GM21447 (cell line): ENCODE results near the gene PHACTR1.

Source experiments
- ATAC-seq: cut with Tn5 transposase; IDR thresholded peaks from one replicate; pipeline ENCODE4 v1.9.1; 2021; ENCODE audit not compliant: unreplicated experiment

Gene PHACTR1

DNA sequence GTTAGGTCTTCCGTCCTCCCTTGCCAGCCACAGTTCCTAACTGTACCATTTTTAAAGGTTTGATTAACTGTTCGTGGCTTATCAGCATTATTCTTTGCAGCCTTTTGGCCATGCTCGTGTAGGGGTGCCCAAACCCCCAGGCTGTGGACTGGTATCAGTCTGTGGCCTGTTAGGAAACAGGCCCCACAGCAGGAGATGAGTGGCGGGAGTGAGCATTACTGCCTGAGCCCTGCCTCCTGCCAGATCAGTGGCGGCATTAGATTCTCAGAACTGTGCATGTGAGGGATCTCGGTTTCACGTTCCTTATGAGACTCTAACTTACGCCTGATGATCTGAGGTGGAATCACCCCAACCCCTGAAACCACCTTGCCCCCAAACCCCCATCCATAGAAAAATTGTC is 532.4 kb downstream of the PHACTR1 start:
- no peak for ATAC-seq

DNA sequence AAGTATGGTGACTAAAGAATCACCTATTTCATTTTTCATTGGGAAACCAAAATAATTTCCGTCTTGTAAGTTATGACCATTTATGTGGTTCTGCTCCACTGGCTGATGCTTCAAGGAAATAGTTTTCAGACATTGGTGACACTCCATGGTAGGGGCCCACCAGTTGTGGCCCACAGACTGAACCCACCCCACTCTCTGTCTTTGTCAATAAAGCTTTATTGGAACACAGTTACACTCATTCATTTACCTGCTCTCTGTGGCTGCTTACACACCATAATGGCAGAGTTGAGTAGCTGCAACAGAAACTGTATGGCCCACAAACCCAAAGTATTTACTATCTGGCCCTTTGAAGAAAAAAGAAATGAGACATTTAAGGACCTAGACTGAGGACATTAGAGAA is 533.2 kb downstream of the PHACTR1 start:
- no peak for ATAC-seq

GRCh38 chr6:13250703-13251102 is 534.1 kb downstream of the PHACTR1 start:
- no peak for ATAC-seq

- no peak for ATAC-seq
Observed at GRCh38 chr6:13251242-13251641, 534.7 kb downstream of the PHACTR1 start.

DNA sequence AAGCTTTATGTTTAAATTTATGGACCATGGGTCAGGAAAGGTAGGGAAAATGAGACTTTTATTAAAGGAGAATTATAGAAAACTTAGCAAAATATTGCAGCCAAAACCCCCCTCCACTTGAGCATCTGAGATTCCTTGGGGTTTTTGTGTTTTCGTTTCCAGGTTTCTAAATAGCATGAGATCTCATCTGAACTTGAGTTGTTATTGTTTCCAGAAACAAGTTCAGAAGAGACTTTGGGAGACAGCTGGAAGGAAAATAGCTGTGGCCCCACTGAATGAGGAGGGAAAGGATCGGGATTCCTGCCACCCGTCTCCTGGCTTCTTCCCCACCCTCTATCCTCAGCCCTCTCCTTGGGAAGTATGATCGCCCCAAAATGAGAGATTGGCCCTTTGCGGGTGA is 536.2 kb downstream of the PHACTR1 start:
- ATAC-seq: no peak

DNA sequence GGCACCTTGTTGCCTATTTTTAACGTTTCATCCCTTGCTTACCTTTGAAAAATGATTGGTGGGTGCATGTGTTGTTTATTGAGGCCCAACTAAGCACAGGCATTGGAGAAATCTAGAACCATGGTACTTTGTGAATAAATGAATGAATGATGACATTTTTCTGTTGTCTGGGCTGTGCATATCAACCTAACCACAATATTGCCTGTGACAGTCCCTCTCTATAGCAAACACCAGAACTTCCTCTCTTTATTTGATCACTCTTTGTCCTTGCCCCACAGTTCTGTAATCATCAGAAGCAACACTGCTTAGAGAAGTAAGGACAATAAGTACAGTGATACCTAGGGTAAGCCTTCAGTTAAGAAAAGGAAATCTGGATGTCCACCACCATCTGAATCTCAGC is 536.7 kb downstream of the PHACTR1 start:
- no peak for ATAC-seq

- no peak for ATAC-seq
Observed at GRCh38 chr6:13256266-13257001, 539.9 kb downstream of the PHACTR1 start.

- peak; percentile 35 for ATAC-seq
Observed at GRCh38 chr6:13259393-13259792, 542.8 kb downstream of the PHACTR1 start.

GRCh38 chr6:13260101-13260598 is 543.6 kb downstream of the PHACTR1 start:
- ATAC-seq: no peak

DNA sequence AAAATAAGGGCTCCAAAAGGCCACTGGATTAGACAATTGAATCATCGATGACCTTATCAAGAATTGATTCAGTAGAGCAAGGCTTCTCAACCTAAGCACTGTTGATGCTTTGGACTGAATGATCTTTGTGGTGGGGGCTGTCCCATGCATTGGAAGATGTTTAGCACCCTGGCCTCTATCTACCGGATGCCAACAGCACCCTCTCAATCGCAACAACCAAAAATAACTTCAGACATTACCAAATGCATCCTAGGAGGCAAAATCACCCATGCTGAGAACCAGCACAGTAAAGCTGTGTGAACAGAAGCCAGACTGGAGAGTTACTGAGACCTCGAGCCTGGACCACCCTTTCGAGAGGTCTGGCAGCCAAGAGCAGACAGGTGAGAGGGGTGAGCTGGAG is 544.3 kb downstream of the PHACTR1 start:
- ATAC-seq: no peak

DNA sequence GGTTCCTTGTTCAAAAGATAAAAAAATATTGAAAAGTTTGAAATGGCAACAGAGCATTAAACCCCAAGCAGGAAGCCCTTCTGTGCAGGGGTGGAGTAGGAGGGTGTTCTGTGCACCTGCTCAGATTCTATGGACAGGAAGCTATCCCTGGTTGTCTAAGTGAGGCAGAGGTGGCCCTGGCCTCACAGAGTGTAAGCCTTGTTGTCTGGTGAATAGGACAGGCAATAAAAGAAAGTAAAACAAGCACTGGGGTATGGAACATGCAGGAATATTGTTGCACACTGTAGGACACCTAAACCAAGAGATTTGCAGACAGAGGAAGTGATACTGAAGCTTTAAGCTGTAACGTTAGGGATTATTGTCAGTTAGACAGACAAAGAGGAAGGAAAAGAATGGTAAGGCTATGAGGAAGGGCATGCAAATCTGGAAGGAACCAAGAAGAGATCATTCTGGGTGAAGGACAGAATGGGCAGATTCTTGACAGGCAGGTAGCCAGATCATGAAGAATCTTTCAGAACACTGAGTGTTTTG is 545.0 kb downstream of the PHACTR1 start:
- peak; percentile 62 for ATAC-seq

GRCh38 chr6:13262302-13263230 is 546.0 kb downstream of the PHACTR1 start:
- no peak for ATAC-seq

DNA sequence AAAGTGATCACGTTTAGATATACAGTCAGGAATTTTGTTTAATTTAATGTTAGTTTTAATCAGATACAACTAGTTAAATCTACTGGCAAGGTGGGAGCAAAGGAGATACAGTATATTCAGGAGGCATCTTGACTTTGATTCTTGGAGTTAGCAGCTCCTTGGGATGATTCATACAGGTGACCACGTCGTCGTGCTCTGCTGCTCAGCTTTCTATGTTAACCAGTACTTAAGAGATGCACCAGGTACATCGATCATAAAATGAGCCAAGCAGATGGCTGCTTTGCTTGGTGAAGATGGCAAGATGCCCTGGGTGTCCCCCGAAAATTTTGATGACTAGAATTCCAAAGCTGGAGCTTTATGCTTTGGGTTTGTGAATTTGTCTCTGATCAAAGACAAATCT is 547.1 kb downstream of the PHACTR1 start:
- no peak for ATAC-seq

DNA sequence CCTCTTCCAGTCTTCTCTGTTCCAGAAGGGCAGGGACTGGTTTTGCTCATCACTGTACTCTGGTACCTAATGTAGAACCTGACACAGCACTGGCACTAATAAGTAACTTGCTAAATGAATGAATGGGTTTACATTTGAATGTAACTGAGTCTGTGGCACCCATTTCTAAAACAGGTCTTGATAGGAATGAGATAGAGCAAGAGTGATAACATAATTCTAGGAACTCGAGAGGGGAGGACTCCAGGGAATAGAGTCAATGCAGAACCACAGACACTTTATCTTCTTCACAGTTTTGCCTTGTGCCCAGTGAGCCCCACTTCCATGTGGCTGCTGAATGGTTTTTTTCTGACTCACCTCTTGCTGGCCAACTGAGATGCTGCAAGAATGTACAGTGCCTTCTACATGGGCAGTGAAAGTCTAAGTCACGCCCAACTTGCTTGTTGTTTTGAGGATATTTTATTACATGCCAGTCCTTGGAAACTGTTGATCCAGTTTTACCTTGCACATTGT is 550.6 kb downstream of the PHACTR1 start:
- ATAC-seq: no peak

DNA sequence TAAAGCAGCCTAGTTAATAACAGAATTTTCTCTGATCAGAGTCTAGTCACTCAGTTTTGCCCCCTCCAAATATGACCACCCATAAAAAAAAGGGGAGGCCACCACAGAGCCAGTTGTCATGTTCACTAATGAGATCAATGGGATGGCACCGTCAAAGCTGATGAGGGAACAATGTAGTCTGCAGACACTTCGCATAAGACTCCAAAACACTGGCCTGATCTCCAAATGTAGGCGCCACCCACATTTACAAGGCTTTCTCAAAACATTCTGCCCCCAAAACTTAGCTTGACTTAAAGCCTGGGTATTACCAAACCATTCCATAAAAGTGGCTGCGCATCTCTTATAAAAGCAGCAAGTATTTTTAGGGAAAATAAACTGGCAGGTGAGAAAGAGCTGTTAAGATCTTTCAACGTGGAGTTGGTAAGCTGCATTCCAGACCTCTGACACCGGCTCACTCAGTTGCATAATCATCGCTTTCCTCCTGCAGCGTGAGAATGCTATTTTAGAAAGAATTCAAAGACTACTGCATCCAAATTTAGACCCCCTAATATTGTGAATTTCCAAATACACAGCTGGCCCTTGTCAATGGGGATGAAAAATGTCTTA is 552.4 kb downstream of the PHACTR1 start:
- ATAC-seq: no peak

GRCh38 chr6:13272131-13273046 is 555.8 kb downstream of the PHACTR1 start:
- ATAC-seq: peak; percentile 62

- ATAC-seq: no peak
Observed at GRCh38 chr6:13273202-13273930, 556.8 kb downstream of the PHACTR1 start.

DNA sequence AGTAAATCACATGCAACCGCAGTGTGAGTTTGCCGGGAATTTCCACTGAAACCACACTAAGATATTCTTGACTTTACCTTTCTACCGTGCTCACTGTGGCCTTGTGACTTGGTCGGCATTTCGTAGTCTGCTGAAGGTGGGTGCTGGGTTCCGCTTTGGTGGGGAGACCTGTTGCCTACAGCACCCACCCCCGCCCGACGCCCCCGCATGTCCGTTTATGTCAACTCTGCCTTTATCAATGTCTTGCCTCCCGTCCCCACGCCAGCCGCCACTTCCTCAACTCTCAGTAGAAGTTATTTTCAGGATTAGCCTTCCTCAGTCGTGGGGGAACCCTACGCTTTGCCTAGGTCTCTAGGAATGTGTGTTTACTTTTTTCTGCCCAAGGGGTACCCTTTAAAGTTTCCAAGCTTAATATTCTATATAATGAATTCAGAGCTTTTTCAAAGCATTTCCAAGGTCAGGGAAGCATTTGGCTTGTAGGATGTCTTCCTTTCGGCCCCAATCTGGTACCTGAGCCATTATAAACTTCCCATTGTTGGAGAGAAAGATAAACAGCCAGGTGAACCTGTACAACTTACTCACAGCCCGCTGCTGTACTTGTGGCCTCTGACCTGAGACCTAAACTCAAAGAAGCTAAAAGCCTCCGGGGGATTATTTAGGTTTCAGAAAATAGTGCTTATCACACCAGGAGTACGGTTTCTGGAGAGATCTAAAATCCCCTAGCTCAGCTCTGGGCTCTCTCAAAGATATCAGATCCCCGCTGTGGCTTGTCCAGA is 557.6 kb downstream of the PHACTR1 start:
- peak; percentile 59 for ATAC-seq
